Astrocyte (in vitro differentiated cells and primary cell): ENCODE results near the gene MTUS2.

Source experiments
- EZH2 ChIP-seq: IDR thresholded peaks from 2 replicates; pipeline ENCODE4 v1.6.1; 2012; ENCODE audit warnings: mild to moderate bottlenecking, low read length, inconsistent platforms; ENCODE audit not compliant: insufficient read depth
- TF ChIP-seq, protein P1 (sequence below): IDR thresholded peaks from 2 replicates; pipeline ENCODE4 v1.5.1; 2011; ENCODE audit warnings: low read depth, mild to moderate bottlenecking, inconsistent platforms, low read length, moderate library complexity; ENCODE audit not compliant: insufficient read depth

DNA sequence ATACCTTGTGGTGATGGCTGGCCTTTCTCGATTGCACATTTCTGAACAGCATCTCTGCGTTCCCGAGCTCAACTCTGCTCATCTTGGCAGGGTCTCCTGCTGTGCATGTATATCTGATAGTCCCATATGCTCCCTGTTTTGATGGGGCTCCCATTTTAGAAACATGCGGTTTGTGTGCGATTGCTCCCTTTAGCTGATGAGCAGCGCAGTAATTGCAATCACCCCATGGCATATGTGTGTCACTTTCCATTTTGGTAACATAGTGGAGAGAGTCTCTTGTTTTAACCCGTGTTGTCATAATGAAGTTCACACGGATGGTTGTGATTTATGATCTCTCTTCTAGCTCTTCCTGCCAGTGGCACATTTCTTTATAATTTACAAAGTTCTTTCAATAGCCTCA, 144.7 kb downstream of the MTUS2 start:
- TF ChIP-seq, protein P1, sequence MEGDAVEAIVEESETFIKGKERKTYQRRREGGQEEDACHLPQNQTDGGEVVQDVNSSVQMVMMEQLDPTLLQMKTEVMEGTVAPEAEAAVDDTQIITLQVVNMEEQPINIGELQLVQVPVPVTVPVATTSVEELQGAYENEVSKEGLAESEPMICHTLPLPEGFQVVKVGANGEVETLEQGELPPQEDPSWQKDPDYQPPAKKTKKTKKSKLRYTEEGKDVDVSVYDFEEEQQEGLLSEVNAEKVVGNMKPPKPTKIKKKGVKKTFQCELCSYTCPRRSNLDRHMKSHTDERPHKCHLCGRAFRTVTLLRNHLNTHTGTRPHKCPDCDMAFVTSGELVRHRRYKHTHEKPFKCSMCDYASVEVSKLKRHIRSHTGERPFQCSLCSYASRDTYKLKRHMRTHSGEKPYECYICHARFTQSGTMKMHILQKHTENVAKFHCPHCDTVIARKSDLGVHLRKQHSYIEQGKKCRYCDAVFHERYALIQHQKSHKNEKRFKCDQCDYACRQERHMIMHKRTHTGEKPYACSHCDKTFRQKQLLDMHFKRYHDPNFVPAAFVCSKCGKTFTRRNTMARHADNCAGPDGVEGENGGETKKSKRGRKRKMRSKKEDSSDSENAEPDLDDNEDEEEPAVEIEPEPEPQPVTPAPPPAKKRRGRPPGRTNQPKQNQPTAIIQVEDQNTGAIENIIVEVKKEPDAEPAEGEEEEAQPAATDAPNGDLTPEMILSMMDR = no peak
- TF ChIP-seq EZH2 = no peak
